HepG2 (cell line): Measurements from ENCODE around the gene VSNL1. TPM values are rescaled to one million over a fixed set of nuclear protein-coding genes. Genes with fewer than 3 reads are reported as not detected.

Experiments
- ATAC-seq: fragments of 200-7000 bp; cut with Tn5 transposase; 3 replicates; pipeline ENCODE4 v1.9.1; 2020; ENCODE audit warnings: mild to moderate bottlenecking, moderate library complexity
- BruUV-seq: library from RNA; stranded (reverse); fragments of 400-500 nt; replicated peaks from 2 replicates; lab custom pipeline; 2021; lab: Mats Ljungman, UMichigan
- CTCF ChIA-PET: fragments of 300-600 bp; formaldehyde crosslinking; extraction: SDS; loops from one replicate; lab custom pipeline; 2021; ENCODE audit warnings: low total read pairs, inconsistent platforms, low intra/inter-chr PET ratio; lab: Yijun Ruan, JAX
- POLR2A ChIA-PET: fragments of 350-600 bp; sonication (Branson Sonifier 250); formaldehyde crosslinking; loops from one replicate; lab custom pipeline; 2020; ENCODE audit warnings: antibody characterized with exemption, inconsistent platforms; lab: Yijun Ruan, JAX
- DNase-seq: peaks from one replicate; pipeline ENCODE4 v3.0.0-alpha.2; 2015; ENCODE audit warnings: low spot score
- FAIRE-seq: peaks from 3 replicates; lab custom pipeline; 2011; peaks lifted over from hg19 to GRCh38; lab: Jason Lieb, UNC
- H2AFZ ChIP-seq: one replicate; pipeline ENCODE4 v1.6.1; 2011; ENCODE audit warnings: low read length, inconsistent platforms
- H3K27ac ChIP-seq: fragments of 300-600 bp; 3 replicates; pipeline ENCODE4 v1.8.0; 2011; ENCODE audit warnings: mixed run types, mild to moderate bottlenecking, mixed read lengths, low read length, inconsistent platforms; ENCODE audit not compliant: insufficient read depth; ENCODE audit errors: extremely low read length
- H3K27me3 ChIP-seq, 2 experiments: fragments of 200-600 bp in 1 of 2; 2 replicates in 1 of 2; 3 replicates in 1 of 2; pipeline versions ENCODE4 v1.6.0 to v1.8.0; 2011; ENCODE audit warnings: low read length in 2 of 2, mild to moderate bottlenecking in 2 of 2, moderate library complexity in 2 of 2, inconsistent platforms in 1 of 2; ENCODE audit not compliant: insufficient read depth in 2 of 2, control insufficient read depth in 1 of 2
- H3K36me3 ChIP-seq, 2 experiments: fragments of 200-600 bp in 1 of 2; replicated peaks in 1 of 2; 2 replicates in 1 of 2; 3 replicates in 1 of 2; pipeline versions ENCODE4 v1.5.1 to v1.8.0; 2011; ENCODE audit warnings: low read length in 2 of 2, inconsistent platforms in 1 of 2; ENCODE audit not compliant: insufficient read depth in 2 of 2, control insufficient read depth in 1 of 2
- H3K4me1 ChIP-seq: 2 replicates; pipeline ENCODE4 v1.5.1; 2012; ENCODE audit warnings: low read length, inconsistent platforms; ENCODE audit not compliant: insufficient read depth
- H3K4me2 ChIP-seq: 2 replicates; pipeline ENCODE4 v1.6.0; 2011; ENCODE audit warnings: low read depth, low read length, inconsistent platforms
- H3K4me3 ChIP-seq, 3 experiments: fragments of 200-600 bp in 1 of 3; sonication (generic), shearing (Covaris generic) in 1 of 3; replicated peaks in 1 of 3; 2 replicates each; pipeline ENCODE4 v1.5.1; 2011 to 2016; ENCODE audit warnings: low read length in 3 of 3, inconsistent platforms in 2 of 3, low read depth in 2 of 3, mild to moderate bottlenecking in 2 of 3, control low read depth in 1 of 3, mixed read lengths in 1 of 3; ENCODE audit not compliant: insufficient read depth in 1 of 3
- H3K79me2 ChIP-seq: one replicate; pipeline ENCODE4 v1.6.1; 2011; ENCODE audit warnings: low read length, inconsistent platforms; ENCODE audit not compliant: insufficient read depth
- H3K9ac ChIP-seq: 2 replicates; pipeline ENCODE4 v1.6.0; 2011; ENCODE audit warnings: mild to moderate bottlenecking, low read depth, low read length, inconsistent platforms; ENCODE audit not compliant: insufficient read depth
- H3K9me3 ChIP-seq: 2 replicates; pipeline ENCODE4 v1.5.1; 2012; ENCODE audit warnings: mild to moderate bottlenecking, low read length
- H4K20me1 ChIP-seq: 2 replicates; pipeline ENCODE4 v1.6.0; 2011; ENCODE audit warnings: inconsistent platforms, mild to moderate bottlenecking, low read length, moderate library complexity; ENCODE audit not compliant: insufficient read depth
- HNF4A ChIP-seq: sonication (generic); formaldehyde crosslinking; IDR thresholded peaks from 2 replicates; pipeline ENCODE4 v1.4.0; 2020; ENCODE audit warnings: missing genetic modification reagents
- HOXA5 ChIP-seq: sonication (generic); formaldehyde crosslinking; IDR thresholded peaks from 2 replicates; pipeline ENCODE4 v1.4.0; 2020; ENCODE audit warnings: missing genetic modification reagents
- HOXA9 ChIP-seq: sonication (generic); formaldehyde crosslinking; IDR thresholded peaks from 2 replicates; pipeline ENCODE4 v1.8.1; 2022; ENCODE audit warnings: missing genetic modification reagents, mild to moderate bottlenecking, moderate library complexity, borderline replicate concordance
- MAZ ChIP-seq, 2 experiments: sonication (generic) in 1 of 2; formaldehyde crosslinking in 1 of 2; IDR thresholded peaks; 2 replicates each; pipeline versions ENCODE4 v1.5.0 to v1.6.1; 2012 to 2020; ENCODE audit warnings: low read depth in 2 of 2, mild to moderate bottlenecking in 2 of 2, borderline replicate concordance in 1 of 2, improper control_type of control experiment in 1 of 2, low read length in 1 of 2, missing genetic modification reagents in 1 of 2, moderate library complexity in 1 of 2
- RAD51 ChIP-seq: fragments of 450-650 bp; IDR thresholded peaks from 2 replicates; pipeline ENCODE4 v1.6.1; 2016; ENCODE audit warnings: borderline replicate concordance
- RARG ChIP-seq: sonication (generic); formaldehyde crosslinking; IDR thresholded peaks from 2 replicates; pipeline ENCODE4 v1.4.0; 2020; ENCODE audit warnings: low read depth, mild to moderate bottlenecking, missing genetic modification reagents
- TFAP4 ChIP-seq: sonication (generic); IDR thresholded peaks from 2 replicates; pipeline ENCODE4 v1.6.1; 2016; ENCODE audit warnings: low read depth, borderline replicate concordance
- ZNF230 ChIP-seq: sonication (generic); formaldehyde crosslinking; IDR thresholded peaks from 2 replicates; pipeline ENCODE4 v1.4.0; 2020; ENCODE audit warnings: mild to moderate bottlenecking, missing genetic modification reagents
- ZNF235 ChIP-seq: sonication (generic); formaldehyde crosslinking; IDR thresholded peaks from 2 replicates; pipeline ENCODE4 v1.8.1; 2023; ENCODE audit warnings: mild to moderate bottlenecking, missing genetic modification reagents, borderline replicate concordance
- ZNF264 ChIP-seq: sonication (generic); formaldehyde crosslinking; IDR thresholded peaks from 2 replicates; pipeline ENCODE4 v1.4.0; 2020; ENCODE audit warnings: missing genetic modification reagents
- ZNF619 ChIP-seq: sonication (generic); formaldehyde crosslinking; IDR thresholded peaks from 2 replicates; pipeline ENCODE4 v1.4.0; 2020; ENCODE audit warnings: mild to moderate bottlenecking, missing genetic modification reagents
- ZNF670 ChIP-seq: sonication (generic); formaldehyde crosslinking; IDR thresholded peaks from 2 replicates; pipeline ENCODE4 v1.8.0; 2022; ENCODE audit warnings: mild to moderate bottlenecking, missing genetic modification reagents, borderline replicate concordance
- WGBS: methylation state at CpG from one replicate; pipeline ENCODE4 v1.1.6; 2017; ENCODE audit warnings: low lambda C conversion rate; 5-methylcytosine and 5-hydroxymethylcytosine counted together
- in situ Hi-C: cut with HindIII; loops from 2 replicates; pipeline ENCODE4 v1.10.0; 2017; ENCODE audit warnings: low pct_unique_long_range_greater_than_20kb; ENCODE audit not compliant: extremely low pct_ligation_motif_present
- intact Hi-C: fragments of 100-400 bp; cut with micrococcal nuclease; formaldehyde crosslinking; loops from one replicate; pipeline ENCODE4 v1.10.0; 2022; ENCODE audit not compliant: unreplicated experiment
- polyA plus RNA-seq, 8 experiments: library from polyadenylated mRNA; depleted of rRNA in 3 of 8; stranded (reverse) in 7 of 8; unstranded in 1 of 8; fragments of >200 nt; fragmentation: Illumina TruSeq in 4 of 8; extraction: Trizol in 4 of 8; gene quantifications; 2 replicates each; pipeline versions ENCODE4 v1.2.1 to v1.2.3, GENCODE V29; 2011 to 2016; ENCODE audit warnings: low read depth in 4 of 8, missing spikeins in 1 of 8, mixed read lengths in 1 of 8; ENCODE audit not compliant: insufficient read depth in 1 of 8
- total RNA-seq, 5 experiments: library from RNA; depleted of rRNA; stranded (reverse); fragments of >200 nt; fragmentation: Illumina TruSeq; extraction: Trizol; gene quantifications; 2 replicates each; pipeline ENCODE4 v1.2.3, GENCODE V29; 2016; ENCODE audit warnings: low read depth in 1 of 5
- TF ChIP-seq, protein P1 (sequence below): sonication (generic); formaldehyde crosslinking; IDR thresholded peaks from 2 replicates; pipeline ENCODE4 v1.5.1; 2020; ENCODE audit warnings: missing genetic modification reagents, mild to moderate bottlenecking, borderline replicate concordance
- TF ChIP-seq, protein P2 (sequence below): sonication (generic); formaldehyde crosslinking; IDR thresholded peaks from 2 replicates; pipeline ENCODE4 v1.4.0; 2020; ENCODE audit warnings: missing genetic modification reagents

VSNL1 gene
- total and polyA plus RNA-seq, 2 of the 13 experiments (the other 11 are each of a cell fraction or from before 2014, with no cell fraction given), result 63.2 to 95.9 TPM

GRCh38 chr2:17583646-17584045 lies 43.1 kb downstream of the VSNL1 start:
- no peak for TF ChIP-seq HOXA5
- TF ChIP-seq, protein P1, sequence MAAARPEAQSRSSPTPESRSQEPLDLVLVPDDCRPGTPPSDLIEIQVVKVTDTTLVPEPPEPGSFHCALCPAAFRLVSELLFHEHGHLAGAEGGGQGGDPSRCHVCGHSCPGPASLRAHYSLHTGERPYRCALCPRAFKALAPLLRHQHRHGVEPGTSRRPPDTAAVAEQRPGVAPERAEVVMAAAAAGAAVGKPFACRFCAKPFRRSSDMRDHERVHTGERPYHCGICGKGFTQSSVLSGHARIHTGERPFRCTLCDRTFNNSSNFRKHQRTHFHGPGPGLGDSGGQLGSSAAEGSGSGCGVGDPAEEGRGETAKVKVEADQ, result no peak
- TF ChIP-seq RAD51, result no peak
- no peak for TF ChIP-seq ZNF230 (CRISPR knock-in tag)
- no peak for TF ChIP-seq RARG (CRISPR knock-in tag)
- no peak overlapping the region for H3K9ac ChIP-seq
- H3K79me2 ChIP-seq, result peaks cover 75% of the 10 kb centered on the region
- ATAC-seq (no peak), DNase-seq (no peak), FAIRE-seq (no peak)
- BruUV-seq, result no TSS peak
- intact Hi-C loops (loop anchor here (1.0 kb wide), 1 partner anchor 10 kb away; no protein-coding TSS in a partner anchor), in situ Hi-C loops (no loop called here)
- POLR2A ChIA-PET, result no interaction called here
- no peak overlapping the region for H3K4me2 ChIP-seq
- CTCF ChIA-PET, result no interaction called here
- no peaks in the 10 kb centered on the region for H3K27me3 ChIP-seq
- H3K36me3 ChIP-seq, result no peaks in the 10 kb centered on the region; a peak in 4 of 5 replicates
- H3K27ac ChIP-seq, result no peak overlapping the region
- no peaks in the 10 kb centered on the region for H3K9me3 ChIP-seq
- H3K4me3 ChIP-seq, result no peak overlapping the region
- WGBS, result 89% methylated on average over 3 of the region's 3 CpGs
- H4K20me1 ChIP-seq, result no peaks in the 10 kb centered on the region
- H2AFZ ChIP-seq, result no peak overlapping the region
- H3K4me1 ChIP-seq, result peaks cover 70% of the 10 kb centered on the region

GRCh38 chr2:17584689-17585088 lies 44.2 kb downstream of the VSNL1 start:
- H3K9ac ChIP-seq, result no peak overlapping the region
- in situ Hi-C loops, result no loop called here
- intact Hi-C loops, result loop anchor here (1.0 kb wide), 1 partner anchor 9 kb away; no protein-coding TSS in a partner anchor
- ATAC-seq, result peak; percentile 26
- H3K27me3 ChIP-seq, result no peaks in the 10 kb centered on the region
- ChIA-PET CTCF (no interaction called here), POLR2A (interaction anchor here (1.2 to 2.1 kb wide), 2 partner anchors 10 to 45 kb away, joined by 5 to 9 read pairs; partner anchors contain the start of gene VSNL1)
- peaks cover 65% of the 10 kb centered on the region for H3K4me1 ChIP-seq
- WGBS, result 77% methylated on average over 3 of the region's 4 CpGs
- BruUV-seq, result no TSS peak
- no peak for DNase-seq
- H3K4me3 ChIP-seq, result no peak overlapping the region
- H3K79me2 ChIP-seq, result peaks cover 77% of the 10 kb centered on the region
- no peak overlapping the region for H2AFZ ChIP-seq
- no peak overlapping the region for H3K27ac ChIP-seq
- no peaks in the 10 kb centered on the region for H3K9me3 ChIP-seq
- H3K4me2 ChIP-seq, result peak overlapping the region; percentile 1; the same call in 1 of the 2 replicates
- H4K20me1 ChIP-seq, result no peaks in the 10 kb centered on the region
- no peaks in the 10 kb centered on the region; a peak in 4 of 5 replicates for H3K36me3 ChIP-seq
- no peak for FAIRE-seq
- no peak for TF ChIP-seq ZNF619 (CRISPR knock-in tag)
- 0 out of 2 replicates have a peak, but pooled peaks have one; percentile 13 for TF ChIP-seq TFAP4
- TF ChIP-seq, protein P2, sequence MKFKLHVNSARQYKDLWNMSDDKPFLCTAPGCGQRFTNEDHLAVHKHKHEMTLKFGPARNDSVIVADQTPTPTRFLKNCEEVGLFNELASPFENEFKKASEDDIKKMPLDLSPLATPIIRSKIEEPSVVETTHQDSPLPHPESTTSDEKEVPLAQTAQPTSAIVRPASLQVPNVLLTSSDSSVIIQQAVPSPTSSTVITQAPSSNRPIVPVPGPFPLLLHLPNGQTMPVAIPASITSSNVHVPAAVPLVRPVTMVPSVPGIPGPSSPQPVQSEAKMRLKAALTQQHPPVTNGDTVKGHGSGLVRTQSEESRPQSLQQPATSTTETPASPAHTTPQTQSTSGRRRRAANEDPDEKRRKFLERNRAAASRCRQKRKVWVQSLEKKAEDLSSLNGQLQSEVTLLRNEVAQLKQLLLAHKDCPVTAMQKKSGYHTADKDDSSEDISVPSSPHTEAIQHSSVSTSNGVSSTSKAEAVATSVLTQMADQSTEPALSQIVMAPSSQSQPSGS (CRISPR knock-in tag), result no peak
- no peak for TF ChIP-seq HOXA9 (CRISPR knock-in tag)
- TF ChIP-seq ZNF670 (CRISPR knock-in tag), result no peak
- TF ChIP-seq HNF4A (CRISPR knock-in tag), result no peak
- TF ChIP-seq MAZ (IDR thresholded peaks at IDR 0.05; ENCODE audit: borderline replicate concordance, low read depth, low read length), result no peak
- TF ChIP-seq MAZ (CRISPR knock-in tag; IDR thresholded peaks at IDR 0.05; ENCODE audit: low read depth), result no peak
- no peak for TF ChIP-seq ZNF235
- TF ChIP-seq ZNF264 (CRISPR knock-in tag), result no peak
